Measurements from ENCODE around the gene ZNF439.
"Not testable (repeated sequence)": the region's sequence is repeated elsewhere in the genome, so short reads cannot be mapped to it uniquely, and the experiment has no call there.

Gene ZNF439

GRCh38 chr19:11905928-11906327 is 57.4 kb downstream of the ZNF439 start:
- H3F3A ChIP-seq (ENCODE audit: low read depth) = no peaks in the 10 kb centered on the region
- no peaks in the 10 kb centered on the region for H3K79me2 ChIP-seq (ENCODE audit: insufficient read depth, low read length)
- TF ChIP-seq EZH2phosphoT487 (IDR thresholded peaks at IDR 0.05; ENCODE audit: borderline replicate concordance) (no peak), CTCF (conservative IDR thresholded peaks at IDR 0.05; ENCODE audit: low read length) (no peak)
- H3K4me1 ChIP-seq (ENCODE audit: insufficient read depth, low read length, poor library complexity, severe bottlenecking) = no peaks in the 10 kb centered on the region
- H3K36me3 ChIP-seq (ENCODE audit: insufficient read depth, low read length) = peaks cover 24% of the 10 kb centered on the region; the same call in 1 of the 2 replicates
- no peaks in the 10 kb centered on the region for H3K9me2 ChIP-seq (replicated peaks; ENCODE audit: low read depth, low read length)
- peaks cover 23% of the 10 kb centered on the region; the same call in 1 of the 2 replicates for H3K9me3 ChIP-seq (ENCODE audit: insufficient read depth, low read depth, low read length)
- no peaks in the 10 kb centered on the region for H4K20me1 ChIP-seq (ENCODE audit: insufficient read depth, low read length, poor library complexity, severe bottlenecking)
- H3K9ac ChIP-seq (ENCODE audit: low read depth, low read length, poor library complexity, severe bottlenecking) = no peak overlapping the region
- H3K27me3 ChIP-seq (ENCODE audit: insufficient read depth, low read length, poor library complexity, severe bottlenecking) = no peaks in the 10 kb centered on the region
- no peak overlapping the region for H3K4me2 ChIP-seq (ENCODE audit: low read depth, low read length, poor library complexity, severe bottlenecking)
- H2AFZ ChIP-seq (ENCODE audit: low read length) = no peak overlapping the region
- H3K4me3 ChIP-seq (ENCODE audit: low read length, poor library complexity, severe bottlenecking) = no peak overlapping the region

GRCh38 chr19:11911937-11912336 is 63.4 kb downstream of the ZNF439 start:
- not testable (repeated sequence) for H4K20me1 ChIP-seq (ENCODE audit: insufficient read depth, low read length, poor library complexity, severe bottlenecking); H3K36me3 ChIP-seq (ENCODE audit: insufficient read depth, low read length); H3K4me2 ChIP-seq (ENCODE audit: low read depth, low read length, poor library complexity, severe bottlenecking); H3K9me3 ChIP-seq (ENCODE audit: insufficient read depth, low read depth, low read length); H2AFZ ChIP-seq (ENCODE audit: low read length); H3K27me3 ChIP-seq (ENCODE audit: insufficient read depth, low read length, poor library complexity, severe bottlenecking); H3K79me2 ChIP-seq (ENCODE audit: insufficient read depth, low read length); H3K9me2 ChIP-seq (replicated peaks; ENCODE audit: low read depth, low read length); H3F3A ChIP-seq (ENCODE audit: low read depth); H3K4me3 ChIP-seq (ENCODE audit: low read length, poor library complexity, severe bottlenecking); H3K4me1 ChIP-seq (ENCODE audit: insufficient read depth, low read length, poor library complexity, severe bottlenecking); H3K9ac ChIP-seq (ENCODE audit: low read depth, low read length, poor library complexity, severe bottlenecking)

- not testable (repeated sequence) for H3K9me2 ChIP-seq (replicated peaks; ENCODE audit: low read depth, low read length); H3K4me2 ChIP-seq (ENCODE audit: low read depth, low read length, poor library complexity, severe bottlenecking); H2AFZ ChIP-seq (ENCODE audit: low read length); H3K4me3 ChIP-seq (ENCODE audit: low read length, poor library complexity, severe bottlenecking); H4K20me1 ChIP-seq (ENCODE audit: insufficient read depth, low read length, poor library complexity, severe bottlenecking); H3K9ac ChIP-seq (ENCODE audit: low read depth, low read length, poor library complexity, severe bottlenecking); H3K79me2 ChIP-seq (ENCODE audit: insufficient read depth, low read length); H3K9me3 ChIP-seq (ENCODE audit: insufficient read depth, low read depth, low read length); H3K36me3 ChIP-seq (ENCODE audit: insufficient read depth, low read length); H3F3A ChIP-seq (ENCODE audit: low read depth); H3K27me3 ChIP-seq (ENCODE audit: insufficient read depth, low read length, poor library complexity, severe bottlenecking); H3K4me1 ChIP-seq (ENCODE audit: insufficient read depth, low read length, poor library complexity, severe bottlenecking)
These were observed 66.0 kb downstream of the ZNF439 start for GRCh38 chr19:11914417-11915051.

Data from Loucy (cell line).